Measurements from ENCODE around the gene LMNTD1.
"Not testable (repeated sequence)": the region's sequence is repeated elsewhere in the genome, so short reads cannot be mapped to it uniquely, and the experiment has no call there.

Gene LMNTD1, protein sequence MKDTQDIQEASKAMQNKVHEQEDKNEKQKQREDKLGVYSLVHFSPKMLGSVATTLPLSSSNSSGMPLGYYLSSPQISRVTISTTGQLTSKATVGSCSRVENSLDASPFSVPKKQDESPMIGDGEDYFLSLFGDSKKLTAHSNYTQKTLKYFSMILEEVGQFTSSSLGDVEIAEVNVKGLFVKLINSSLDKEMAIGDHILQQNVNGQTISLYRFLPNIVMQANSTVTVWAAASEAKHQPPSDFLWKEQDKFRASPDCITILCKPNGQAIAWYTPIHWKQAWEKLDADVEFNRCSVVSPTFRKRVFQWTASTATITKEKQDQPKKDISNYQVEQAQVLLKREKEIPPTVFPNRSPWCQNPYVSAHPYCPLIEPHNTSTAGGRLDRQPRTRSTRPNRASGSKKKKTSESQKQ

DNA sequence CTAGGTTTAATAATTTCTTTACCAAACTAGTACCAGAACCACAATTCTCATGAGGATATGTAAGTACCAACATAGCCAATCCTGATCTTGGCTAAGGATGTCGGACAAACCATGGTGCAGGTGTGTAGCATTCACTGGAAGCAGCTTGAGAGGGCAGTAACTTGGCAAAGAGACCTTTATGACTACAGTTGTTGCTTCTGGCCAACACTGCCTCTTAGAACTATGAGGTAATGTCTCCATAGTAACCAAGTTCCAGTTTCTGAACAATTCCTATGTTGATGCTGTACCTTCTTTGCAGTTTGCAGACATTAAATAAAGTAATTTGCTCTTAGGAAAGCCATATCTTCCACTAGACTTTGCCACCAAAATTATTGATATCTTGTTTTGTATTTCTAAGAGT is at the start of gene LMNTD1:
Gene LMNTD1 (minus strand): TSS at position 186 of the 400 bp plus-strand sequence. CDS start 324 bp downstream, outside the sequence.
- no peak for DNase-seq

DNA sequence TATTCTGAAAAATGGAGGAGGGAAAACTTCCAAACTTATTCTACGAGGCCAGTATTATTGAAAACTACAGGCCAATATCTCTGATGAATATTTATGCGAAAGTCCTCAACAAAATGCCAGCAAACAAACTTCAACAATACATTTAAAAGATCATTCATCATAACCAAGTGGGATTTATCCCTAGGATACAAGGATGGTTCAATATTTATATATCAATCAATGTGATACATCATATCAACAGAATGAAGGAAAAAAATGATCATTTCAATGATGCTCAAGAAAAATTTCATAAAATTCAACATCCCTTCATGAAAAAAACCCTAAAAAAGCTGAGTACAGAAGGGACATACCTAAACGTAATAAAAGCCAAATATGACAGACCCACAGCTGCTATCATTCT is 45.9 kb upstream of the LMNTD1 start:
- DNase-seq: no peak

DNA sequence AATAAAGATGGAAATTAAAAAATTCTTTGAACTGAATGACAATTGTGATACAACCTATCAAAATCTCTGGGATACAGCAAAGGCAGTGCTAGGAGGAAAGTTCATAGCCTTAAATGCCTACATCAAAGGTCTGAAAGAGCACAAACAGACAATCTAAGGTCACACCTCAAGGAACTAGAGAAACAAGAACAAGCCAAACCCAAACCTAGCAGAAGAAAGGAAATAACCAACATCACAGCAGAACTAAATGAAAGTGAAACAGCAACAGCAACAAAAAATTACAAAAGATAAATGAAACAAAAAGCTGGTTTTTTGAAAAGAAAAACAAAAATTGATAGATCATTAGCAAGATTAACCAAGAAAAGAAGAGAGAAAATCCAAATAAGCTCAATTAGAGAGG is 42.4 kb upstream of the LMNTD1 start:
- not testable (repeated sequence) for DNase-seq

DNA sequence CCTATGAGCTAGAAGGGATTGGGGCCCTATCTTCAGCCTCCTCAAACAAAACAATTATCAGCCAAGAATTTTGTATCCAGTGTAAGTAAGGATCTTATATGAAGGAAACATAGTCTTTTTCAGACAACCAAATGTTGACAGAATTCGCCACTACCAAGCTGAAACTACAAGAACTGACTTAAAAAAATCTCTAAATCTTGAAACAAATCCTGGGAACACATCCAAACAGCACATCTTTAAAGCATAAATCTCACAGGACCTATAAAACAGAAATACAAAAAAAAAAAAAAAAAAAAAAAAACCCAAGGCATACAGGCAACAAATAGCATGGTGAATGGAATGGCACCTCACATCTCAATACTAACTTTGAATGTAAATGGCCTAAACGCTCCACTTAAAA is 41.3 kb upstream of the LMNTD1 start:
- no peak for DNase-seq

DNA sequence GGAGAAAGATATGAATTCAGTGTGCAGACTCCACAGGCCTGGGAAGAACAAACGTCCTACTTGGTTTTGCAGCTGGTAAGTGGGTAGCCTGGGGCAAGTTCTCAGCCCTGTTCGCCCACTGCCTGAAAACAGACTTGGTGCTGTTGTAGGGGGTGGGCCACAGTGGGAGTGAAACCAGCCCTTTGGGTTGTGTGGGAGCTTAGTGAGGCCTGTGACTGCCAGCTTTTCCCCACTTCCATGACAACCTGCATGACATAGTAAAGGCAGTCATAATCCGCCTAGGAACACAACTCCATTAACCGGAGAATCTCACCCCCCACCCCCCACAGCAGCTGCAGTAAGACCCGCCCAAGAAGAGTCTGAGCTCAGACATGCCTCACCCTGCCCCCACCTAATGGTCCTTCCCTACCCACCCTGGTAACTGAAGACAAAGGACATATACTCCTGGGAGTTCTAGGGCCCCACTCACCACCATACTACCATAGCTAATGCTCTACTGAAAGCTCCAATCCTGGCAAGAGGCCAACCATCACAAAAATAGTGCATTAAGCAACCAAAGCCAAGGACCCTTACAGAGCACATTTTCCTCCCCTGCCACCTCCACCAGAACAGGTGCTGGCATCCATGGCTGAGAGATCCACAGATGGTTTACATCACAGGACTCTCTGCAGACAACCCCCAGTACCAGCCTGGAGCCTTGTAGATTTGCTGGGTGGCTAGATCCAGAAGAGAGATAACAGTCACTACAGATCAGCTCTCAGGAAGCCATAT is 39.8 kb upstream of the LMNTD1 start:
- DNase-seq: no peak

DNA sequence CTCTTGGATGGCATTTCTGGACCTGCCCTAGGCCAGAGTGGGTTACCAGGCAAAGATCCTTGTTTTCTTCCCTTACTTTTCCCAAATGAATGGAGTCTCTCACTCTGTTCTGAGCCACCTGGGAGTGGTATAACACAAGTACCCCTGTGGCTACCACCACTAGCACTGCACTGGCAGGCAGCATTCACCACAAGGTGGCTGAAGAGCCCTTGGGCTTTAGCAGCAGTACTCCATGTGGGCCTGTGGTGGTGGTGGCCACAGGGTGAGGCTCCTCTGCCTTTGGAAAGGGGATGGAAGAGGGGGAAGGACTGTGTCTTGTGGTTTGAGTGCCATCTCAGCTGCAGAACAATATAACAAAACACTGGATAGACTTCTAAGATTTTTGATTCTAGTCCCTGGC is 38.1 kb upstream of the LMNTD1 start:
- no peak for DNase-seq

DNA sequence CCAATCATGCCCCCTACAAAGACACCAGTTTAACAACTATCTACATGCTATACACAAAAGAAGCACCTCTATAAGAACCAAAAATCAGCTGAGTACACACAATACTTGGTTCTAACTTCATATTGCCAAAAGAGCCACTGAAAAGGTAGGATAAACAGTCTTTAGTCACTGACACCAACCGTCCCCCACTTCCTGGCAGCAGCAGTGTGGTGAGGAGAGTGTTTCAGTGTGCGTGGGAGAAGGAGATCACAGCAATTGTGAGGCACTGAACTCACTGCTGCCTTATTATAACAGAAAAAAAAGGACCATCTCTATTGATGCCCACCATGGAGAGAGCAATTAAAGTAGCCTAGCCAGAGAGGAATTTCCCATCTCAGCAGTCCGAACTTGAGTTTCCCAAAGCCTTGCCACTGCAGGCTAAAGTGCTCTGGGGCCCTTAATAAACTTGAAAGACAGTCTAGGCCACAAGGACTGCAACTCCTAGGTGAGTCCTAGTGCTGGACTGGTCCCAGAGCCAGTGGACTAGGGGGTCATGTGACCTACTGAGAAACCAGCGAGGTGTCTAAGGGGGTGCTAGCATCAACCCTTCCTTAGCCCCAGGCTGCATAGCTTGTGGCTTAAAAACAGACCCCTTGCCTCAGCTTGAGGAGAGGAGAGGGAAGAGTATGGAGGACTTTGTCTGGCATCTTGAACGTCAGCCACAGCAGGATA is 37.1 kb upstream of the LMNTD1 start:
- DNase-seq: no peak

DNA sequence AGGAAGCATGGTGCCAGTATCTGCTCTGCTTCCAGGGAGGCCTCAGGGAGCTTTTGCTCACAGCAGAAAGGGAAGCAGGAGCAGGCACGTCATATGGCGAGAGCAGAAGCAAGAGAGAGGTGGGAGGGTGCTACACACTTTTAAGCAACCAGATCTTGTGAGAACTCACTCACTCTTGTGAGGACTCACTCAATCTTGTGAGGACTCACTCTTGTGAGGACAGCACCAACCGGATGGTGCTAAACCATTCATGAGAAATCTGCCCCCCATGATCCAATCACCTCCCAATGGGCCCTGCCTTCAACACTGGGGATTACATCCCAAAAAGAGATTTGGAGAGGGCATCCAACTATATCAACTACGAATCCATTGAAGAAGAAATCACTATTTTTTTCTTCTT is 34.3 kb upstream of the LMNTD1 start:
- DNase-seq: no peak

DNA sequence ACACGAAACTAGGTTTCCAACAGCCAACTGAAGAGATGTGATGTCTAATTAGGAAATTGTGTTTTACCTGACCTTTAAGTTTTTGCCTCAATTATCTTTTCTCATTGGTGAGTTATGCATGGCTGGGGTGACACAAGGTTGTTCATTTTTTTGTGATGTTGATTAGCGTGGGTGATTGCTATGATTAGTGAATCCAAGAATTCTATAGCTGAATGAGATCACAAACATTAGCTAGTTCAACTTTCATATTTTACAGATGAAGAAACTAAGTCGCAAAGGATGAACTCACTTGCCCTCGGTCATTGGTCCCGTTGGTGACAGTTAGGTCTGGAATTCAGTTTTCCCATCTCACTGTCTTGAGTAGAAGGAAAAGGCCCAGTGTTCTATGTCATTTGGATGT is 32.6 kb upstream of the LMNTD1 start:
- DNase-seq: no peak

DNA sequence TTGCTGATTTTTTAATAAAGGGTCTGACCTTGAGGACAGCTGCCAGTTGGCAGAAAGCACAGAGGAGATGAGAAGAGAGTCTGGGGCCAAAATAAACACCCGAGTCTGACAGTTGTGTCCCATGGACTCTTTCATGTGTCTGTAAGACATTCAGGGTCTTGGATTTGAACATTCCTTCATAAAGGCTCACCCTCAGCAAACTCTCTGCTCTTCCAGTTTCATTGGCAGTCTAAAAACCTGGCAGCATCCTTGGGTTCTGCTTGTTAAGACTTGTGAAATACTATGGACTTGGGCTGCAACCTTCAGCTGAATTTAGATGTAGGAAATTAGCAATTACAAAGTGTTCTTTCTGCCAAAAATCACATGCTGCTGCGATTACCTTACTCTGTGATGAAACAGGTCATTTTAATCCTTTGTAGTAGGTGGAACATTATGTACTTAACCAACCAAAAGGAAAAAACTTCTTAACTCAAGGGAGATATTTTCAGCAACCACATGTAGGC is 32.0 kb upstream of the LMNTD1 start:
- no peak for DNase-seq

DNA sequence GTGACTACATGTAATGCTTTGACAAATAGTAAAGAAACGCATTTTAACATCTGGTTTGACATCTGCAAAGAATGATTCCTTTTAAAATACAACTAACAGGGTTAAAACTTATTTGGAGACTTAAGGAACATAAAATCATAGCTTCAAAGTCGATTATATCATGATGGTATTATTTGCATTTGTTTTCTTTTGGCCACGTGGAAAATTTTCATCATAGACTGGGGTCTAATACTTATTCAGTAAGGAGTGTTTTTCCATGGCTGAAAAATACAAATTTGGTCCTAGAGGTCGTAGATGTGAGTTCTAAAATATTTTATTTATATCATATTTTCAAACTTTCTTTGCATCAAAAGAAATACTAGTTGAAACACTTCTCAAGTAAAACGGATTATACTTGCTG is 31.5 kb upstream of the LMNTD1 start:
- no peak for DNase-seq

DNA sequence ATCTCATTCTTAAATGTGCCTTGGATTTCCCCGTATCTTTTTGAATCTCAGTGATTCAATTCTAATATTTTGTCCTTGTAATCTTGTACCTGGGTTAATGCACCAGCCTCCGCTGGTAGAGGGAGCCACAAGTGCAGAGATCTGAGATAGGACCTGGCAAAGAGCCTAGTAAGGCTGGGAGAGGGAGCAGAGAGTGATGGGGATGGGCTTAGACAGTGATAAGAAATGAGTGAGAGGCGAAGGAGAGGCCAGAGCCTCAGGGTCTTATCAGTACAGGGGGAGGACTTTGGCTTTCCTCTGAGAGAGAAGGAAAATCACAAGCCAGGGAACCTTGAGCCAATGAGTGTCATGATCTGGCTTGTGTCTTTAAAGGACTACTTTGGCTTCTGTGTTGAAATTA is 30.5 kb upstream of the LMNTD1 start:
- no peak for DNase-seq

DNA sequence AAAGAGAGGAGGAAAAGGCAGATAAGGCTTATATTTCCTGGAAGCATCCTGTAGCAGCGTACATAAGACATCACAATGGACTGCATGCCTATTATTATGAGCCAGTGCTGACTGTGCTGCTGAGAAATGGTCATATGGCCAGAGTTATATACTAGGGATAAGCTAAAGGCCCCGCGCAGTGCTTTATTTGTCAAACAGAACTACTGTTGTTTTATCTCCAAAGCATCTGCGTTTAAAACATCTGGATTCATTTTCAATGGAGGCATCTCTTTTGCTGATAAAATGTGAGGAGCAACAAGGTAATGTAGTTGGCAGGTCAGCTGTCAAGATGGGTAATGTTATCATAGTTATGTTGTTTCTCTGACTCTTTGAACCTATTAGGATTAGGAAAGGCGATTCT is 28.0 kb upstream of the LMNTD1 start:
- DNase-seq: no peak

DNA sequence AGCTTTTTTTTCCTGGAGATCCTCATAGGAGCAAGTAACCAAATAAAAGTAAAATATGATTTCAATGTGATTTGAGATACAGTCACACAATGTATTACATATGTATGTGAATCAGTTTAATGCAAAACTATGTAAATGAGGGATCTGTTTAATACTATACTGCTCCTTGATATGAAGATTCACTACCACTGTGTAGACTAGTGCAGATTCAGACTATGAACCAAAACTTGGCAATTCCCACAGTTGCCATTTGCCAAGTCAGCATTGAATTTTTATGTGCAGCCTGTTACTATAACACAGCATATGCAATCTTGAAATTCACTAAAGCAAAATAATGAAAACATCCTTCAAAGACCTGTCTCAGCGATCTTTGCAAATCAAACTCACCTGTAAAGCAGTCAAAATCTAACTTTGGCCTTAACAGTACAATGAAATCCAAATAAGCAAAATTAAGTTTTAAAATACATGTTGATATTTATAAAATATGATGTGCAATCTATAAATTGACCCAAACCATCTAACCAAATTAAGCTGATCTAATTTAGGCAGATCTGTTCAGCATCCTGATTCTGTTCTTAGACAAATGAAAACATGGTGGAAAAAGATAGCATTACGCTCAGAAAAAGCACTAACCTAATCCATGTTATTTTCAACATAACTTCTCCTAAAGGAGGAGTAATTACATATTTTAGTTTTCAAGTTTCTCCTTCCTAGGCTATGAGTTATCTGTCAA is 25.5 kb upstream of the LMNTD1 start:
- DNase-seq: no peak

DNA sequence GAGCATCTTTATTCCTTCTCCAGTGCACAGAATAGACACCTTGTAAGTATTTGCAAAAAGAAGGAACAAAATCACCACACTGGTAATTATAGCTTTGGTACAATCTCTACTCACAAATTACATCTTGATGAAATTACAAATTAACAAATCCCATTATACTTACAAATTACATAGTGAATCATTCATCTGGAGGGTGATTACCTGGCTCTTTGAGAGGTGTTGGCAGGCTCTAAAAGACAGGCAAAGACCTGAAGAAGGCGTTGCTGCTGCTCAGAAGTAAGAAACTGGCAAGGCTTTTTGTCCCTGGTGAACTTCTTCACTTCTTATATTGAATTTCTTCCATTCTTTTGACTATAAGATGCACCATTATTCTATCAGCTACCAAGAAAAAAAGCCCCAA is 21.7 kb upstream of the LMNTD1 start:
- no peak for DNase-seq

DNA sequence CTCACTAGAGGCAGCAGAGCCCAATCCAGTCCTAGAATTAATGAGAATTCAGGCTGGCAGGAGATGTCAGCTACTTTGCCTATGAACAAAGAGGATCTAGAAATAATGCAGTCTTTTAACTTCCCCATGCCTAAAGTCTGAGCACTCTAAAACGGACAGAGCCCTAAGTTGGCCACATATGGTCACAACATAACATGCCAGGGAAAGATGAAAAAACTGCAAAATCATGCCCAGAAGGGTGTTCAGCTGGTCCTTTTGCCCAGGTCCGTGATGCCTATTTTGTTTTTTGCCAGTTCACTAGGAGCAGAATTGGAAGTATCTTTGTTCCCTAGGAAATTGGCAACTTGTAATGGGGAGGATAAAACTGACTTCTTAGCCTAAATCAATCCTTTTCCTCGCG is 20.3 kb upstream of the LMNTD1 start:
- DNase-seq: no peak

DNA sequence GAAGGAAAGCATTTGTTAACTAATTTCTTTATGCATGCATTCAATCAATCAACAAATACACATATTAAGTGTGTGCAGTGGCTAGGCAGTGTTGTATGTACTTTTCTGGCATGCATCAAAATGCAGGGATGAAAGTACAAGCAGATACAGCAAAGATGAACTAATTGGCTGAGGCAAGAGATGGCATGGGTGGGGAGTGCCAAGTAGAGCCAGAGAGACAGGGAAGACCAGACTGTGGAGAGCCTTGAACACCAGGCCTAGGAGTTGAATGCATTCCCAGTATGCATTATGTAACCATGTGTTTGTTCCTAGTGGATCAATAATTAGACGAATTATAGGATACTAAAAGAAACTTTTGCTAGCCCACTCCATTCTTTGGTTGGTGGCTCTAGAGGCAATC is 17.3 kb upstream of the LMNTD1 start:
- no peak for DNase-seq

DNA sequence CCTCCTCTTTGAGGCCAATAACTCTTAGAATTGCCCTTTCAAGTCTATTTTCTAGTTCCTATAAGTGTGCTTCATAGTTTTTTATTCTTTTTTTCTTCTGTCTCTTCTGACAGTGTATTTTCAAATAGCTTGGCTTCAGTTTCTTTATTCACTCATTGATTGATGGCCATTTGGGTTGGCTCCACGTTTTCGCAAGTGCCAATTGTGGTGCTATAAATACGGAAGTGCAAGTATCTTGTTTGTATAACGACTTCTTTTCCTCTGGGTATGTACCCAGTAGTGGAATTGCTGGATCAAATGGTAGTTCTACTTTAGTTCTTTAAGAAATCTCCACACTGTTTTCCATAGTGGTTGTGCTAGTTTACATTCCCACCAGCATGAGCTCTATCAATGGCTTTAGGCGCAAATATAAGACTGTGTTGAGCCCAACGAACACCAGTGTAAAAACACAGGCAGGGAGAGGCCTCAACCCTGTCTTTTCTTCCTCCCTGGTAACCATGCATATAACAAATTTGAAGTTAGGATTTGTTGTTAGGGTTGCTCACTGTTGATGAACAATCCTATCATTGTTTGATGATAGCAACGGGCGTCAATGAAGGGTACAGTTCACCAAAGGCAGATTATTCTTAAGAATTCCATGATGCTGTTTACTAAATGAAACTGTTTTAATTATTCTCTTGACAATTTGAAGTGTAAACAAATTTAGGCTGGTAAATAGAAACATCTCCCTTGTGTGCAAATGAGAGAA is 13.3 kb upstream of the LMNTD1 start:
- DNase-seq: no peak

DNA sequence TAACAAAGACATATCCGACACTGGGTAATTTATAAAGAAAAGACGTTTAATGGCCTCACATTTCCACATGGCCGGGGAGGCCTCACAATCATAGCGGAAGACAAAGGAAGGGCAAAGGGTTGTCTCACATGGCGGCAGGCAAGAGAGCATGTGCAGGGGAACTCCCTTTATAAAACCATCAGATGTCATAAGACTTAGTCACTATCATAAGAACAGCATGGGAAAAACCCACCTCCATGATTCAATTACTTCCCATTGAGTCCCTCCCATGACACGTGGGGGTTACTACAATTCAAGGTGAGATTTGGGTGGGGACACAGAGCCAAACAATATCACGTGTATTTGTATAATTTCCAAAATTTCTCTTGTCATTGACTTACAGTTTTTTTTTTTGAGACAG is 5.5 kb upstream of the LMNTD1 start:
- no peak for DNase-seq

DNA sequence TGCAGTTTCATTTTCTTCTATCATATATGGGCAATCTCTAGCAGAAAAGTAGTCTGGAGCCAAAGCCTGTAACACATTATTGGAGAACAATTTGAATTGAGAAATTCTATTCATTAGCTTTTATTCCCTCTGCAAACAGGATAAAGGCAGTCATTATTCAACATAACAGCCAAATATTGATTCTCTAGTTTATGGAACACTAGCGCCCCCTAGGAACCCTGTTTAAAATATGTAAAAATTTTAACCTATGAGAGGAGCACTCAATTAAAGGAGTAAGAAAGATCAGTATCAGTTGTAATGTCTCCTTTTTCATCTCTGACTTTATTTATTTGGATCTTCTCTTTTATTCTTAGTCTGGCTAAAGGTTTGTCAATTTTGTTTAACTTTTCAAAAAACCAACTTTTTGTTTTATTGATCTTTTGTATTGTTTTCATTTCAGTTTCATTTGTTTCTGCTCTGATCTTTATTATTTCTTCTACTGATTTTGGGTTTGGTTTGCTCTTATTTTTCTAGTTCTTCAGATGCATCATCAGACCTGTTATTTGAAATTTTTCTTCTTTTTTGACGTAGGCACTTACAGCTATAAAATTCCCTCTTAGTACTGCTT is 4.8 kb upstream of the LMNTD1 start:
- DNase-seq: no peak

DNA sequence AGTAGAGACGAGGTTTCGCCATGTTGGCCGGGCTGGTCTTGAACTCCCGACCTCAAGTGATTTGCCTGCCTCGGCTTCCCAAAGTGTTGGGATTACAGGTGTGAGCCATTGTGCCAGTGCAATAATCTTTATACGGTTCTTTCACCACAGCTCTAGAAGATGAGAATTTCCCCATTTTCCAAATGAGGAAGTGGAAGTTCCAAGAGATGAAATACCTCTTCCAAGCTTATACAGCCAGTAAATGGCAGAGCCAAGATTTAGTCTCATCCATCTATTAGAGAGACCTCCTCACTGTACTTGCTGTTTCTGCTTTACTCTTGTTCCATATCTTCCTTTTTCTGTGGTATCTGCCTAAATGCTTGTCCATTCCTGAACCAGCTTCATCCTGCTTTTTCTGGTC is 3.1 kb upstream of the LMNTD1 start:
- no peak for DNase-seq

DNA sequence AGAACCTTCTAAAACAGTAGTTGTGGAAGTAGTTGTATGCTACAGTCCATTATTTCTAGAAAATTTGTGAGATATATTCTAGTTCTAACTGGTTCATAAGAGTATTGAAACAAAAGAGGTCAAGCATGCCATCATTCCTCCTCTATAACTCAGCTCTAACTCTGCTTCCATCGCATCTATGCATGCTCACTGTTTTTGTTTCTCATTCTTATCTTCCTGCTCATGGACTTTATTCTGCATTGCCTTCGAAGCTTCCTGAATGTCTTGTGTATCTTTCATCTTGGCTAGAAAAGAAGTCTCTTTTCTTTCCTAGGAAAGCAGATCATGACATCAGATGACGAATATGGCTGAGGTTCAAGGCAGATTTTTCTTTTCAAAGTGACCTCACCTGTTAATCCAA is 402 bp downstream of the LMNTD1 start:
- no peak for DNase-seq

Measured in NCI-H345 (cell line).